Measurements from ENCODE around the gene URB2.
A peak's percentile ranks its signal among the peaks of the same experiment; 100 is the strongest.
"Not testable (repeated sequence)": the region's sequence is repeated elsewhere in the genome, so short reads cannot be mapped to it uniquely, and the experiment has no call there.

The URB2 gene

GRCh38 chr1:229617351-229618100 is 8.5 kb upstream of the URB2 start:
- DNase-seq = no peak

DNA sequence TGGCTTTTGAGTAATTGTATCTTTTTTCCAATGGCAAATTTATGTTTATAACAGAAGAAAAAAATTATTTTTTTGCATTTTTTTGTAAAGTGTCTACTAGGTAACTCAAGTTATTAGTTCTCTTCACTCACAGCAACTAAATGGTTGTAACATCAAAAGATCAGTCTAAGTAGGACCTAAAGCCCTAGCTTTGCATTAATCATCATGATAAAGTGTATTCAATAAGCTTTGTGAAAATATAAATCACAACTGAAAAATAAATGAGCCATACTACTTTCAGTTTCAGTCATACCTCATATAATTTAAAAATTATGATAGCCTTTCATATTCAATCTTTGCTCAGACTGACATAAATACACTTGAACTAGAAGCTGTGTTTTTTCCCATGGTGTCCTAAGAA is 7.0 kb upstream of the URB2 start:
- no peak for DNase-seq

DNA sequence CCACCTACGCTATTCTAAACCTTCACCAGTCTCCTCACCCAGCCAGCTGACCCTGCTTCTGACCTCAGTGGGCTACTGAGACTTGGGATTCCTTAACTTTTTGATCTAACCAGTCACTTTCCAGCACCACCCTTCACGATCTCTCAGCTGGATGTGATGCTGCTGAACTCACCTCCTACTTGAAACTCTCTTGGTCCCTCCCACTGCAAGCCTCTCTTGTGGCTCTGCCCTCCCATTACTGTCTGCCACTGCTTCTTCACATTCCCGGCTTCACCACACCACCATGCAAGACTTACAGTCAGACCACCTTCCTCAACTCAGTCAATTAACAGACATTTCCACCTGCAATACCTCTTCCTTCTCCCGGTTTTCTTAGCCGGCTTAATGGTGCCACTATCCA is 6.4 kb upstream of the URB2 start:
- no peak for DNase-seq

GRCh38 chr1:229620876-229621275 is 5.2 kb upstream of the URB2 start:
- no peak for DNase-seq

DNA sequence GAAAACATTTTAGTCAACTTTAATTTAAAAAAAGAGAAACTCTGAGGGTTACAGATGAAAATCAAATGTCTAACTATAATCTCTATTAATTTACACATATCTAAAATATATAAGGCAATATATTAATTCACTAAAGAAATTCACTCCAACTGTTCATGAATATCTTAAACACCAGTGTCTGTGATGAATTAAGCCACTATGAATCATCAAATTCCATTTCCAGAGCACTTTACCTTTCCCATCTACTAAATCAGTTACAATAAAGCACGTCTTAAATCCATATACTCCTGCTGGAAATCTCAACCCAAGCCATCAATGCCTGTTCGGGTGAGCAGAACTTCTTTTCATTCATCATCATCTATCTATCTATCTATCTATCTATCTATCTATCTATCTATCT is 4.4 kb upstream of the URB2 start:
- no peak for DNase-seq

GRCh38 chr1:229622641-229623120 is 3.4 kb upstream of the URB2 start:
- not testable (repeated sequence) for DNase-seq

DNA sequence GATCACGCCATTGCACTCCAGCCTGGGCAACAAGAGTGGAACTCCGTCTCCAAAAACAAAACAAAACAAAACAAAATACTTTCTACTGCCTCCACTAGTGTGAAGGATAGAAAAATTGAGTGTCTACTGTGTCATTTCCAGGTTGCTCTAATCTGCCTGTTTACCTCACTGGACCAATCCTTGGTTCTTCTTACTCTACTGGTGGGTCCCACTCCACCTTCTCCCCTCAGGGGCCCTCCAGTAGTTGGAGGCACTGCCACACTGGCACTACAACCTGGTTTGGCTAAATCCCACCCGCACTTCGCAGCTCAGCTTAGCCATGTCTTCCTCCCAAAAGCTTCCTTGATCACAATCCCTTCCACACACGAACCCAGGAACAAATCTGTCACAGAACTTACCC is 2.8 kb upstream of the URB2 start:
- DNase-seq = no peak

DNA sequence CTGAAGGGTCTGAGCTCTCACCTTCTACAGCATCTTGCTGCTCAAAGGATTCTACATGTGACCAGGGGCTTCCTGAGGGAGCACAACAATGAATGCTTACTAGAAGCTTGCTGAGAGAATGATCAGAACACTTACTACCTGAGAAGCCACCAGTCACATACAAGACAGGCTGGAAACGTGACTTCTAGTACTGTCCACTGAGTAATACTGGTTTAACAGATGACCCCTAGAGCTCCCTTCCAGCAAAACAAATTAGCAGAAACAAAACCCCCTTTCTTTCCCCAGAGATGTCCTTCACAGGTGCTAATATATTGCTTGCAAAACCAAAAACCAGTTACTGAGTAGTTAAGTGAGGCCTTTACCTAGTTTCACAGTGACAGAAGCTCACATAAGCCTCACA is 2.2 kb upstream of the URB2 start:
- no peak for DNase-seq

- DNase-seq = no peak
Observed at GRCh38 chr1:229624521-229625070, 1.5 kb upstream of the URB2 start.

DNA sequence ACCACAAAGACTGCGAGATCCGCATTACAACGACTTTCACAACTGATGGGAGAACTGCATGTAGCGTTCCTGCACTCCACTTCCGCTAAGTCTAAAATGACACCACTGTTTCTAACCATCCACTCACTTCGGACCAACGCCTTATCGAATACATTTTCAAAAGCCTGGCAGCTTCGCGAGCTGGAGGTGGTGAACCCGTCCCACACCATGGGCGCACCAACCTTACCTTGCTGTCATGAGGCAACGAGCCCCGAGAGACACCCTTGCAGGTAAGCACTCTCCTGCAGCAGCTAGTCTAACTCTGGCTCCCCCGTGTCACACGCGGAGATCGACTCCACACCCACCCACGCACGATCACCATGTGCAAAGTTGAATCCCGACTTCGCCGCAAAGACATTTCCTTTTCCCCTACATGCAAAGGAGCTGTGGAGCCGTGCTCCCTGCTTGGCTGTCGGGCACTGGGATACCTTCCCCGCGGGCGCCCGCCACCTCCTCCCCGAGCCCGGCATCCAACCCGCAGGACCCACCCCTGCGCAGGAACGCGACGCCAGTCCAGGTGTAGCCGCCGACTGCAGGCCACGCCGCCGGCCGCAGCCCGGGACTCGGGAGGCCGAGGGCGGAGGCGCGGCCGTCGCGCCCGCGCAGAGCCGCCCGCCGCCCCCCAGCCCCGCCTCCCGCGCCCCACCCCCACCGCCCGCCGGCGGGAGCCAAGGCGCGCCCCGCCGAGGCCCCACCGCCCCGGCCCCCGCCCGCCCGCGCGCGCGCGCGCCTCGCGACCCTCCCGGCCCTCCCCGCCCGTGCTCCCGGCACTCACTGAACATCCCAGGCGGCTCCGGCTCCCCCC is 754 bp upstream of the URB2 start:
- DNase-seq = peak; percentile 33

DNA sequence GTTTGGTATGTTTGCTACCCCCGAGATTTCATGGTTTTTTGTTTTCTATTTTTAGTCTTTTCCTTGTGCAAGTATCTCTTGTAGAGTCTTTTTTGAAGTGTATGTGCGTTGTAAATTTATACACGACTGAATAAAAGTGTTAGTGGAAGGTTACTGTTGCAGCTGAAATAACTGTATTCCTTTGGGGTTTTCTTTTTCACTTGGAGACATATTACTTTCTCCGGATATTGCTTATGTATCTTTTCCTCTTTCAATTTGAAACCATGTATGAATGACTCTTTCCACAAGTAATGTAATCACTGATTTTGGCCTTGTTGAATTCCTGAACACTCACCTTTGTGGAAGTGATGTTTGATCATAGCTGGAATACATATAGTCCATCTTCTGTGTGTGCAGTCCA is 956 bp downstream of the URB2 start:
- DNase-seq = no peak

- DNase-seq = no peak
Observed at GRCh38 chr1:229629261-229629660, 3.2 kb downstream of the URB2 start.

GRCh38 chr1:229631148-229631547 is 5.1 kb downstream of the URB2 start:
- no peak for DNase-seq

DNA sequence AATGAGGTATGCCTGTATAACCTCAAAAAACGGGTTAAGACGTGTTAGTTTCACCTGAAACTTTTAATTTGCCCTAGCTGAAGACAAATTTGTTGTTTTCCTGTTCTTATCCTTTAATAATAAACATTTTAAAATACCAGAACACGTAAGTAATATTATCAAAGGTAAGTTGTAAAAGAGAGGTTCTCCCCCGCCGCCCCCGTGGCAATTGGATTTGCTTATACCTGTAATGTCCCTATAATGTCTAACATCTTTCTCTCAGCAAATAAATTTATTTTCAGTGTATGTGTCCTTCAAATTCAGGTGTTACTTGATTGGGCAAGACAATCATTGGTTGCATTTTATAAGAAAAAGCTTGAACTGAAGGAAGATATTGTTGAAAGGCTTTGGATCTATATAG is 5.9 kb downstream of the URB2 start:
- DNase-seq = no peak

GRCh38 chr1:229636042-229636441 is 10.0 kb downstream of the URB2 start:
- no peak for DNase-seq

- no peak for DNase-seq
Observed at GRCh38 chr1:229637746-229638145, 11.7 kb downstream of the URB2 start.

DNA sequence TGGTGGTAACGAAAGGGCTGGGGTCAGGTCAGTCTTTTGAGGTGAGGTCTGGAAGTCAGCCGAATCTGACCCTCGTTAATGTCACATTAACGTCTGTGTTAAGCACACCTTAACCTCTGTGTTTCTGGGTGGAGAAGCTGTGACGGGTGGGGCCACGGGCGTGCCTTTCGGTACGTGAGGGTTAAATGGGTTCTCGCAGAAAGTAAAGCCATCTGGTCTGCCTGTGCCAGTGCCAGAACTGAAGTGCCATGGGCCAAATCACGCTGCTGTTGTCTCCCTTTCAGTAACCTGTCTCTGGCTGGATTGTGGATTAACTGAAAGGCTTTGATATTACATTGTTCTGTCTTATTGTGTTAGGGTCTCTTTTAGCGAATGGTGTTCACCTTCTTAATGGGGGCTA is 14.4 kb downstream of the URB2 start:
- DNase-seq = no peak

- DNase-seq = no peak
Observed at GRCh38 chr1:229641306-229641705, 15.3 kb downstream of the URB2 start.

- no peak for DNase-seq
Observed at GRCh38 chr1:229642376-229642775, 16.3 kb downstream of the URB2 start.

GRCh38 chr1:229642970-229643369 is 16.9 kb downstream of the URB2 start:
- DNase-seq = no peak

GRCh38 chr1:229643996-229644745 is 18.1 kb downstream of the URB2 start:
- no peak for DNase-seq

DNA sequence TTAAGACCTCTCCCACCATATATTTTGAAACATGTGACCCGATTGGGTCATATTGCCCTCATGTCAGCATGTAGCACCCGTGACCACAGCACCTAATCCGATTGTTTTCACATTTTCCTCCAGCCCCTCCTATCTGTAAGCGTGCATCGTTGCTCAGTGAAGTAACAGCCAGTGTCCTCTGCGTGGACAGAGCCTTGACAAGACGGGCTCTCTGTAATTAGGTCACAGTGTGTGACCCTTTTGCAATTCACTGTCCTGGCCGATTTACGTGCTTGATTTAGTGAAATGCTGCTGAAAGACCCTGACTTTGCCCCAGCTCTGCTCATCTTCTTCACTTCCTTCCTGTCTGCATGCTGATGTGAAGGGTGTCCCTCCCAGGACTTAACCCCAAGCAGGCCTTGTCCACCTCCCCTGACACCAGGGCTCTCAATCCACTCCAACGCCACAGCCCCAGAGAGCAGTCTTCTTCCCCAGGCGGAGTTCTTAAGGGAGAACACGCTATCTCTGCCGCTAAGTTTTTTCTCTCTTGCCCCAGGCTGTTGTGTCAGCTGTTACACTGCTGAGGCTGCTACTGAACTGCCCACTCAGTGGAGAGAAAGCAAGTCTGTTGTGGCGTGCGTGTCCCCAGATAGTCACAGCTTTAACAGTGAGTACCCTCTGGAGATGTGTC is 19.4 kb downstream of the URB2 start:
- no peak for DNase-seq

- DNase-seq = no peak
Observed at GRCh38 chr1:229648406-229648805, 22.4 kb downstream of the URB2 start.

Data from GF-D8 (cell line).